Measurements from ENCODE around the gene MS4A6A. TPM values are rescaled to one million over a fixed set of nuclear protein-coding genes. Genes with fewer than 3 reads are reported as not detected.

Gene MS4A6A
- total RNA-seq, 2 donors from 2014 or later, result 10.5 to 43.1 TPM

DNA sequence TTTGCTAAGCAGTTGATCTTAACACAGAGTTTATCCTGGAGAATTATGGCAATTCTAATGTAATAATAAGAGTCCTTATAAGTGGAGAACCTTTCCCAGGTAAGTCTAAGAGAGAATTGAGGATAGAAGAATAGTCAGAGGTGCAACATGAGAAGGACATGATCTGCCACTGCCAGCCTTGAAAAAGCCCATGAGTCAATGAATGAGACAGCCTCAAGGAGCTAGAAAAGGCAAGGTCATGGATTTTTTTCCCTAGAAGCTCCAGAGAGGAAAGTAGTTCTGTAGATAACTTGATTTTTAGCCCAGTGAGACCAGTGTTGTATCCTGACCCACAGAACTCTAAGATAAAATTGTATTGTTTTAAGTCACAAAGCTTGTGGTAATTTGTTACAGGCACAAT is 16.9 kb downstream of the MS4A6A start:
- H3K9me3 ChIP-seq, result no peaks in the 10 kb centered on the region
- no peak overlapping the region for H3K9ac ChIP-seq (ENCODE audit: low read depth in 2 of 2, low read length in 2 of 2)
- no peaks in the 10 kb centered on the region for H3K27me3 ChIP-seq
- no peak overlapping the region for H3K27ac ChIP-seq
- H3K4me3 ChIP-seq, result no peak overlapping the region
- TF ChIP-seq, protein P1, sequence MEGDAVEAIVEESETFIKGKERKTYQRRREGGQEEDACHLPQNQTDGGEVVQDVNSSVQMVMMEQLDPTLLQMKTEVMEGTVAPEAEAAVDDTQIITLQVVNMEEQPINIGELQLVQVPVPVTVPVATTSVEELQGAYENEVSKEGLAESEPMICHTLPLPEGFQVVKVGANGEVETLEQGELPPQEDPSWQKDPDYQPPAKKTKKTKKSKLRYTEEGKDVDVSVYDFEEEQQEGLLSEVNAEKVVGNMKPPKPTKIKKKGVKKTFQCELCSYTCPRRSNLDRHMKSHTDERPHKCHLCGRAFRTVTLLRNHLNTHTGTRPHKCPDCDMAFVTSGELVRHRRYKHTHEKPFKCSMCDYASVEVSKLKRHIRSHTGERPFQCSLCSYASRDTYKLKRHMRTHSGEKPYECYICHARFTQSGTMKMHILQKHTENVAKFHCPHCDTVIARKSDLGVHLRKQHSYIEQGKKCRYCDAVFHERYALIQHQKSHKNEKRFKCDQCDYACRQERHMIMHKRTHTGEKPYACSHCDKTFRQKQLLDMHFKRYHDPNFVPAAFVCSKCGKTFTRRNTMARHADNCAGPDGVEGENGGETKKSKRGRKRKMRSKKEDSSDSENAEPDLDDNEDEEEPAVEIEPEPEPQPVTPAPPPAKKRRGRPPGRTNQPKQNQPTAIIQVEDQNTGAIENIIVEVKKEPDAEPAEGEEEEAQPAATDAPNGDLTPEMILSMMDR (IDR thresholded peaks at IDR 0.05), result no peak
- no peaks in the 10 kb centered on the region for H3K4me1 ChIP-seq
- no peaks in the 10 kb centered on the region for H3K36me3 ChIP-seq
- DNase-seq, result no peak
- intact Hi-C loops (cut with DNase I), result no loop called here

DNA sequence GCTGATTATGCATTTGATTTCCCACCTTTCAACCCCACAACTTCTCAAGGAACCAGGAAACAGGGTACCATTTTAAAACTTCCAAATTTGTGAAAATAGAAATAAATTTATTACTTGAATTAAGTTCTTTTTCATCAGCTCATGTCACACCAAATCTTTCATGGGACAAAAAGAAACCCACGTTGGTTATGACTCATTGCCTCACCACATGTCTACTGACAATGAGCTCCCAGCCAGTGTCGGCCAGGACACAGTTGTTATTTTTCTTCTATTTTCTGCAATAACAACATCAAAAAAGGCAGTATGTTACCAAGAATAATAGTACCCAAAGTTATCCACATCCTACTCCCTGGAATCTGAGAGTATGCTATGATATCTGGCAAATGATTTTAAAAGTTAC is 17.3 kb downstream of the MS4A6A start:
- H3K36me3 ChIP-seq, result no peaks in the 10 kb centered on the region
- TF ChIP-seq, protein P1 (IDR thresholded peaks at IDR 0.05), result no peak
- H3K4me1 ChIP-seq, result no peaks in the 10 kb centered on the region
- no peaks in the 10 kb centered on the region for H3K9me3 ChIP-seq
- intact Hi-C loops (cut with DNase I), result no loop called here
- H3K27ac ChIP-seq, result no peak overlapping the region
- no peak overlapping the region for H3K9ac ChIP-seq (ENCODE audit: low read depth in 2 of 2, low read length in 2 of 2)
- H3K27me3 ChIP-seq, result no peaks in the 10 kb centered on the region
- H3K4me3 ChIP-seq, result no peak overlapping the region
- no peak for DNase-seq

DNA sequence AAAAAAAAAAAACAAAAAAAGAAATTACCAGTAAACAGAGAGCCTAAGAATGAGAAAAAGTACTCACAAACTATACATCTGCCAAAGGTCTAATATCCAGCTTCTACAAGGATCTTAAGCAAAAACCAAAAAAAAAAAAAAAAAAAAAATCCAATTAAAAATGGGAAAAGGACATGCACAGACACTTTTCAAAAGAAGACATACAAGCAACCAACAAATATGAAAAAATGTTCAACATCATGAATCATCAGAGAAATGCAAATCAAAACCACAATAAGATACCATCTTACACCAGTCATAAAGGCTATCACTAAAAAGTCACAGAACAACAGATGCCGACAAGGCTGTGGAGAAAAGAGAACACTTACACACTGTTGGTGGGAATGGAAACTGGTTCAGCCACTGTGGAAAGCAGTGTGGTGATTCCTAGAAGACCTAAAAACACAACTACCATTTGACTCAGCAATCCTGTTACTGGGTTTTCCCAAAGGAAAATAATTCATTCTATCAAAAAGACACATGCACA is 18.3 kb downstream of the MS4A6A start:
- H3K9ac ChIP-seq (ENCODE audit: low read depth in 2 of 2, low read length in 2 of 2), result no peak overlapping the region
- DNase-seq, result no peak
- no peaks in the 10 kb centered on the region for H3K9me3 ChIP-seq
- H3K4me3 ChIP-seq, result no peak overlapping the region
- no peaks in the 10 kb centered on the region for H3K4me1 ChIP-seq
- TF ChIP-seq, protein P1 (IDR thresholded peaks at IDR 0.05), result no peak
- no peaks in the 10 kb centered on the region for H3K27me3 ChIP-seq
- intact Hi-C loops (cut with DNase I), result no loop called here
- H3K27ac ChIP-seq, result no peak overlapping the region
- no peaks in the 10 kb centered on the region for H3K36me3 ChIP-seq

DNA sequence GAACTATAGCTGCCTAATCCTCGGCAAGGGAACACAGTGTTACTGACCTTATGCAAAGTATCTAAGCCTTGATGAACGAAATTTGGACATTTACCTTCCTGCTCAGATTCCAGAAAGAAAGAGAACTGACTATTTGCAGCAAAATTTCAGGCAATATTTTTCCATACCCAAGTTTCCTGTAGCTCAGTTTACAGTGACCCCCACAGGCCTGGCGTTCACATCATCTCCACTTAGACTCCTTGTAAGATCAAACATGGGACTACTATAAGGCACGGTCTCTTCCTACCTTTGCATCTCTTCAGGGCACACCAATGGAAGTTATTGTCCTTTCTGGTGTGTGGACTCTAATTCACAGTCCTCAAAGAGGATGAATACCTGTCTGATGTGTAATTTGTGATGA is 21.1 kb downstream of the MS4A6A start:
- H3K9ac ChIP-seq (ENCODE audit: low read depth in 2 of 2, low read length in 2 of 2), result no peak overlapping the region
- H3K27ac ChIP-seq, result no peak overlapping the region
- no peaks in the 10 kb centered on the region for H3K36me3 ChIP-seq
- intact Hi-C loops (cut with DNase I), result no loop called here
- TF ChIP-seq, protein P1 (IDR thresholded peaks at IDR 0.05), result no peak
- no peaks in the 10 kb centered on the region for H3K9me3 ChIP-seq
- DNase-seq, result no peak
- H3K27me3 ChIP-seq, result no peaks in the 10 kb centered on the region
- H3K4me3 ChIP-seq, result no peak overlapping the region
- no peaks in the 10 kb centered on the region for H3K4me1 ChIP-seq

DNA sequence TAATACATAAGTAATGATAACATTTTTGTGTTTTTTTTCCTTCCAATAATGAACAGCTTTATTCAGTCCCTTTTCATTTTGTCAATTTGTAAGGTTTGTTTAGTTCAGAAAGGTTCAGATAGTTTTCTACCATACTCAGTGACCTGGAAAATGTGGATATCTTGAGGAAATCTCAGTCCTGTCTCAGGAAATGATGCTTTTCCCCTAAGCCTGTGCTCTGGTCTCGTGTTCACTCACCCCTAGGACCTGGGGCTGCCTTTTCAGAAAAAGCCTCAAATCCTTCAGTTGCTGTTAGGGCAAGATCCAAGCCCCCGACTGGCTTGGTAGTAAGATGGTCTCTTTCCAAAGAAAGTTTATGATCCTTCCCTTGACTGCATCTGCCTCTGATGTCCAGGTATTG is 21.8 kb downstream of the MS4A6A start:
- Histone ChIP-seq H3K9ac (ENCODE audit: low read depth in 2 of 2, low read length in 2 of 2) (no peak overlapping the region), H3K36me3 (no peaks in the 10 kb centered on the region), H3K4me3 (no peak overlapping the region), H3K4me1 (no peaks in the 10 kb centered on the region), H3K9me3 (no peaks in the 10 kb centered on the region), H3K27me3 (no peaks in the 10 kb centered on the region), H3K27ac (no peak overlapping the region)
- intact Hi-C loops (cut with DNase I), result no loop called here
- TF ChIP-seq, protein P1 (IDR thresholded peaks at IDR 0.05), result no peak
- no peak for DNase-seq

Measured in colonic mucosa (tissue), 4 donors.